HG03378 (cell line): ENCODE results near the gene FAM81B.

Source experiments
- ATAC-seq: cut with Tn5 transposase; IDR thresholded peaks from one replicate; pipeline ENCODE4 v1.9.1; 2021; ENCODE audit warnings: mild to moderate bottlenecking, moderate library complexity; ENCODE audit not compliant: unreplicated experiment

FAM81B gene

GRCh38 chr5:95401626-95402025, 10.5 kb downstream of the FAM81B start:
- ATAC-seq: no peak

DNA sequence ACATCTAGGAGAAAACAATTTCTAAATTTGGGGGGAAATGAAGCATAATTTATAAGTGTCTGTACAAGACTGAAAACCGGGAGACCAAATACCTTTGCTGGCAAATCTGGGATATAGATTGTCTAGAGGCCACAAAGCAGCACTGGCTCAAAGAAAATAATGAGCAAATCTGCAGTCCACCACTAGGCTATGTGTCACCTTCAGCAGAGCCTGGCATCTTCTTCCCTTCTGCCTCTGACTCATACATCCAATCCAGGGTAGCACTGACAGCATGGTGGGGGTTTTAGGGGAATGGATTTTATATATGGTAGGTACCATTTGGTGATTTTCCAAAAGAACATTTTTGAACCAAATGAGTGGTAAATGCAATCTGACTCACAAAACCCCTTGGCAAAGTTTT, 12.8 kb downstream of the FAM81B start:
- ATAC-seq: no peak

DNA sequence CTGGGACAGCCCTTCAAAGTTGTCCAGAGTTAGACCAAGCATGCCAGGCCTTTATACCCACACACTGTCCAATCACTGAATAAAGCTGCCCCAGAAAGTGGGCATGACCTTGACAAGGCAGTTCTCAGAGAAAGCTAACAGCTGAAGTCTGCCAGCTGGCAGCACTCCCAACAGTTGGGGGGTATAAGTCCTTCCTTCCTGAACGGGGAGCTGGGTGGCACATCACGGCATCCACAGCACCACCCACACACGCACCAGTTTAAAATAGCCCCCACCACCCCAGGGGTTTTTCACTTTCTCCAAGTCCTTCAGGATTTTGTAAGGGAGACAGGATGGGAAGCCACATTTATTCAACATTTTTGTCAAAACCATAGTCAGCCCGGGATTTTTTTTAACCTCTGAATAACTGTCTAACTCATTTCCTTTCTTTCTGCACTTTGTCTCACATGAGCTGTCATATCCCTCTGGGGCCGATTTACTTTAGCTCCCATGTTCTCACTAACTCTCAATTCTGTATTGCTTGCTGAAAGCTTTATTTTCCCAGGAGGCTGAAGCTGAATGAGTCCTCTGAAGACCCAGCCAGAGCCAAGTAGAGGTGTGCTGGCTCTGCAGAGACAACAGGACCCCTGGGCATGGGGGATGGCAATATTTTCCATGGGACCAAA, 15.4 kb downstream of the FAM81B start:
- ATAC-seq: no peak

GRCh38 chr5:95410279-95410678, 19.1 kb downstream of the FAM81B start:
- no peak for ATAC-seq

DNA sequence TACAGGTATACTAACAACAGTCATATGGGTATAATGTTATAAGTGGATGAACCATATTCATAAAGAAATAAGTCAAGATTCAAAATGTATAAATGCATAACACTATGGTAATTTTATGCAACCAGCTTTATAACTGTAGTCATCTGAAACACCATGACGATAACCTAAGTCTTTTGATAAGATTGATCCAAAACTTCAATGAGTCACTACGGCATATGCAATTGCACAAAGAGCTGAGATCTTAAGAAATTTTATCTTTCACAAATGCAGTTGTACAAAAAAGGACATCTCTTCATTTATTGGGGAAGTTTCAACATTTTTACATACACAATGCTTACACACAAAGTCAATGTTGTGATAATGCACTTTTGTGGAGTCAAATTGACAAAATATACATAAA, 20.3 kb downstream of the FAM81B start:
- no peak for ATAC-seq

- no peak for ATAC-seq
Observed at GRCh38 chr5:95414451-95414850, 23.3 kb downstream of the FAM81B start.

DNA sequence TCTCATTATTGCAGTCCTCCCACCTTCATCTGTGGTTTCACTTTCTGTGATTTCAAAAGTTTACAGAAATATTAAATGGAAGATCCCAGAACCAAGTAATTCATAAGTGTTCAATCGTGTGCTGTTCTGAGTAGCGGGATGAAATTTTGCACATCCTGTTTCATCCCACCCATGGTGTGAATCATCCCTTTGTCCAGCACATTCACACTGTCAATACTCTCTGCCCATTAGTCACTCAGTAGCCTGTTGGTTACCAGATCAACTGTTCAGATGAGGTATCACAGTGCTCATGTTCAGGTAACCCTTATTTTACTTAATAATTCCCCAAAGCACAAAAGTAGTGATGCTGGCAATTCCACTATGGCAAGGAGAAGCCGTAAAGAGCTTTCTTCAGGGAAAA, 26.8 kb downstream of the FAM81B start:
- no peak for ATAC-seq

- no peak for ATAC-seq
Observed at GRCh38 chr5:95422838-95423237, 31.7 kb downstream of the FAM81B start.

- peak; percentile 36 for ATAC-seq
Observed at GRCh38 chr5:95424016-95424415, 32.9 kb downstream of the FAM81B start.

- peak; percentile 69 for ATAC-seq
Observed at GRCh38 chr5:95424526-95424925, 33.4 kb downstream of the FAM81B start.

DNA sequence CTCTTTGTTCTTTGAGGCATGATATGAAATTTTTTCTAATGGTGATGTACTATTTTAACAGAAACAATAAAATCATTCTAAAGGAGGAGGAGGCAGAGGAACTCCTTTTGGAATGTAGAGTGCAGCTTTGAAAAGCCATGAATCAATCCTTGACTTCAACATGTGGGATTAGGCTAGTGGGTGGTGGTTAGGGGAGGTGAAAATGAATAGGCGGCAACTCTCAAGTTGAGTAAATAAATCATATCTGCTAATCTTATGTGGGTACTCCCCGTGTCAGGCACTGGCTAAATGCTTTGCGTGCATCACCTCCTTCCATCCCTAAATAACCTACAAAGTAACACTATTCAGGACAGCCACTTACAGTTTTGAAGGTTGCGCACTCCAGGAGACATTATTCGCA, 35.1 kb downstream of the FAM81B start:
- no peak for ATAC-seq

DNA sequence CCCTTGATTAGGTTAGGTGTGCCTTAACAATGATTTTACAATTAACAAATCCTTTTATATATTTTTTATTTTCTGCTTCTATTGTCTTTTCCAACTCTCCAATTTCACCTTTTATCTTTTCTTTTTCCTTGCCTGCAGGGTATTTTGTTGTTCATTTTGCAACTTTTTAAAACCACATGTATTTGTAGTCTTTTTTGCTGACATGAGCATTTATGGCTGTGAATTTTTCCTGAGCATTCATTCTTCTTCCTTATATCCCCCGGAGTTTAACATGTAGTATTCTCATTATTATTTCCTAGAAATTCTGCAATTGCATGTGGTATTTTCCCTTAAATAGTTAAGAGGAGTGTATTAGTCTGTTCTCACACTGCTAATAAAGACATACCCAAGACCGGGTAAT, 41.6 kb downstream of the FAM81B start:
- ATAC-seq: no peak

GRCh38 chr5:95439801-95440493, 48.8 kb downstream of the FAM81B start:
- no peak for ATAC-seq

- ATAC-seq: no peak
Observed at GRCh38 chr5:95440825-95441224, 49.7 kb downstream of the FAM81B start.

DNA sequence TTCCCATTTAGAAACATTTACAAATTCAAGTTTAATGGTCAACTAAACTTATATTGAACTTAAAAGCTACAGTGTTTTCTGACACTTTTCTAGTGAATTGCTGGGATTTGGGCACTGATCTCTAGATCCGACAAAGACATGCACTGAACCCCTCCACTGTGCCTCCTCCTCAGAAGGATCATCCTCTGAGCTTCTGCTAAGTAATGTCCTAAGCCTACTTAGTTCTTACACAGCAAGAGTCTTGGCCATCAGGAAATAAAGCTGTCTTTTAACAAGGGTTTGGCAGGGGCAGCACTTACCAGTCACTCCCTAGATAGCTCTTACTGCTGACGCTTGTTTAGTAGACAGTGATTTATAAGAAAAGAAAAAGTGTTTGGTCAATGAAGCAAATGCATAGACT, 50.5 kb downstream of the FAM81B start:
- no peak for ATAC-seq

GRCh38 chr5:95445442-95445841, 54.3 kb downstream of the FAM81B start:
- no peak for ATAC-seq

DNA sequence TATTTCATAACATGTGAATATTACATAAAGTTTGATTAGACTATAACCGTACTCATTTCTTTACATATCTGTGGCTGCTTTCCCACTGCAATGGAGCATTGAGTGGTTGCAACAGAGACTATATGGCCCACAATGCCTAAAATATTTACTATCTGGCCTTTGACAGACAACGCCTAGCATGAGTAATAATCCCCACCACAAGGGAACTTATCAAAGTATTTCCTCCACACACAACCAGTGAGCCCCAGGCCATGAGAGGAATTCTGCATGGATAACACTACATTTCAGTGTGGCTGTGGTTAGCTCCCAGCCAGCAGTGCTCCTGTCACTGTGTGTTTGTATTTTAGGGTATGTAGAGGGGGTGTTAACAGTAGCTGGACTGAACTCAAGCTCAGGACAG, 54.8 kb downstream of the FAM81B start:
- ATAC-seq: no peak

DNA sequence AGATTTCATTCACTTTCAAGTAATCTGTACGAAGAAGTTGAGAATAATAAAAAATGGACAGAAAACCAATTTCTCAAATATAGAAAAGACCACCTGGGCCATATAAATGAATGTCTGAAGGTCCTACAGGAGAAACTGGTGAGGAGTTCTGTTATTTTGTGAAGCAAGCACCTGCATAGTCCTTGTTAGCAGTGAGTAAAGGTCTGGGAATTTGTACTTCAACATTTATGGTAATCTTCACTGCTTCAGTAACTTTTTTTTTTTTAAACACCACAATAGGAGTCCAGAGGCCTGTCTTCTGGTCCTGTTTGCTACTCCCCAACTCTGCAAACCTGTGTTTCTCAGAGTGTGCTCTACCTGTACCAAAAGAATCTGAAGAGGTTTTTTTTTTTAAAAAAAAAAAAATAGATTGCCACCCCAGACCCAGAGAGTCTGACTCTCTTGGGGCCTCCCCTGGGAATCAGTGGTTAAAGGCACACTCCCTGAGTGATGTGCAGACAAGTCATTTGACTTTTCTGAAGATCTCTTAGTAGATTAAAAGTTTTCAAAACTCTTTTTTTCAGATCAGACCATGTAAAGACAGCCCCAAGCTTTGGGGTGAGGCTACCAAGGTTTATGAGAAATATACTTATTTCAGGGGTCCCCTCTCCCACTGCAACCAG, 55.5 kb downstream of the FAM81B start:
- no peak for ATAC-seq

DNA sequence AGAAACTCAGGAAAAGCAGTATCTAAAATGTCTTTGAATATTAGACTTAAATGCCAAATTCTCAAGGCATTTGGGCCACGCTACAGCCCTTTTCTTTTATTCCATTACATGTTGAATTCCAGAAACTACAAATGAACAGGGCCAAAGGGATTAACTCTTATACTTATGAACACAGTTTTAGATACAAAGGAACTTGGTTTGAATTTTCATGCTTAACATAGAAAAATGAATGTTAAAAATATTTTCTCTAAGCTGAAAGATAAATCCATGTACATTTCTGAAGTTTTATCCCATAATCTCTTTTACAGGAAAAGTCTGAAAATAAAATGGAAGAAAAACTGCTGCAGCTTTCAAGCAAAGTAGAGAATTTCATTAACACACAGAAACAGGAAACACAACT, 56.8 kb downstream of the FAM81B start:
- ATAC-seq: no peak

DNA sequence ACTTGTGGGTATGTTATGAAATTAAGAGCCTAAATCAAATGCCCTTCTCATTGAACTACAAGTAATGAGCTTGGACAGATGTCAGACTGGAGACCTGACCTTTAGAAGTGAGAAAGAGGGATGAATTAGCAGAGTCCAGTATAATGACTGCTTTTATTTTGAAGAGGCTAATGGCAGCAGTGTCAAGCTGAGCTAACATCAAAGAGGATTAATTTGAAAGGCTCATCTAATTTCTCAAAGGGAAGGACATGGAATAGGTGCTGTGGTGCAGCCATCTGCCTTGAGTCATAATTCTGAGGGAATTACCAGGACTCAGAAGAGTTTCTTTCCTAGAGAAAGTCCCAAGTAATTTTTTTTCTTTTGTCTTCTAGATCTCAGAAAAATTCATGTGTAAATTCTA, 57.6 kb downstream of the FAM81B start:
- ATAC-seq: no peak

DNA sequence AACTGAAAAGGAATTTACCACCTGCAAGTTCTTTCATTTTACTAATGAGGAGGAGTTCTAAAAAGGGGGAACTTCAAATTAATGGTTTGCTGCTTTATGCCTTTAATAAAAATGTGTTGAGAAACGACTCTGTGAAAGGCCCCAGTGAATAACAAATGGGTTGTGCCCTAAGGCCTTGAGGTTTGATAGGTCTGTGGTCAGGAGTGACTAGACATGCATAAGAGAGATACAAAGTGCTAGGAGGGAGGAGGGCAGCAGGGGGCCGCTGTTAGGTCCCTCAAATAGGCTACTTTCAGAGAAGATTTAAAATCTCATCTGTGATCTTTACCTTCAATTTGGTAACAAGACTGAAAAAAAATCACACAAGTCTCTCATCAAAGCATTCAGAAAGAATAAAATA, 58.3 kb downstream of the FAM81B start:
- ATAC-seq: no peak

GRCh38 chr5:95454536-95454935, 63.4 kb downstream of the FAM81B start:
- no peak for ATAC-seq
